ENCODE results near the gene USB1. TPM values are rescaled to one million over a fixed set of nuclear protein-coding genes. Genes with fewer than 3 reads are reported as not detected.
"Not testable (repeated sequence)": the region's sequence is repeated elsewhere in the genome, so short reads cannot be mapped to it uniquely, and the experiment has no call there.

USB1 gene
- total RNA-seq, 3 donors from 2014 or later = 14.5 to 37.0 (median 26.4) TPM

DNA sequence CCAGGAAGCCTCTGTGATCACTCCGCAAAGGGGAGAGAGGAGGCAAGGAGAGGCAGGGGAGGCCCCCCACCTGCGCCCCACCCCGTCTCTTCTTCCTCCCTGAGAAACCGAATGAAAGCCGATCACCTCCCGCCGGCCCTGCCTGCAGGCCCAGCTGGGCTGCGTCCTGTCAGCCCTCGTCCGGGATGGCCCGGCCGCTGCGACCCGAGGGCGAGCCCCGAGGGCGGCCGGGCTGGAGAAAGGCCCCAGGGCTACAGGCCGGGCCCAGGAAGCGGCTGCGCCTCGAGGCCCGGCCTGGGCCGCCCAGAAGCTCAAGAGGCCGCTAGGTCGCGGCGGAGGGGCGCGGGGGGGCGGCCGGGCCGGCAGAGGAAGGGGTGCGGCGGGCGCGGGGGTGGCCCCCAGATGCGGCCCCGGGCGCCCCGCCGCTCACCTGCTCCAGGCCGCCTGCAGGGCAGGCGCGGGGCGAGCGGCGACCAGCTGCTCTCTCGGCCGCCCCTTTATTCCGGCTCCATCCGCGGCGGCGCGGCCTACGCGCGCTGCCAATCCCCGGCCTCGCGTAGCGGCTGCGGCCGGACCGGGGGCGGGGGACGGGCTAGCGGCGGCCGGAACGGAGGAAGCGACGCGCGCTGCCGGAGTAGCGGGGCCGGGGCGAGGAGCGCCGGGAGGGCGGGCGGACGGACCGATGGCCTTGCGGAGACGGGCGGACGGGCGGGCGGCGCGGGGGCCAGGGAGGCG, 1.1 kb upstream of the USB1 start, which contains the start of gene ZNF319:
Gene ZNF319, minus strand, starts transcription at position 702 of the 735 bp plus-strand sequence. CDS start 2,407 bp downstream, outside the sequence.
- H3K4me1 ChIP-seq = no peaks in the 10 kb centered on the region
- peaks cover 5% of the 10 kb centered on the region for H3K36me3 ChIP-seq
- H3K27me3 ChIP-seq = no peaks in the 10 kb centered on the region
- no peaks in the 10 kb centered on the region for H3K9me3 ChIP-seq
- H3K27ac ChIP-seq = peak within 1 kb of the TSS; percentile 83 to 87
- DNase-seq (ENCODE audit: low spot score in 2 of 2) = no peak
- TF ChIP-seq POLR2A (IDR thresholded peaks at IDR 0.05) = no peak
- TF ChIP-seq POLR2AphosphoS5 (IDR thresholded peaks at IDR 0.05) = no peak
- TF ChIP-seq, protein P1, sequence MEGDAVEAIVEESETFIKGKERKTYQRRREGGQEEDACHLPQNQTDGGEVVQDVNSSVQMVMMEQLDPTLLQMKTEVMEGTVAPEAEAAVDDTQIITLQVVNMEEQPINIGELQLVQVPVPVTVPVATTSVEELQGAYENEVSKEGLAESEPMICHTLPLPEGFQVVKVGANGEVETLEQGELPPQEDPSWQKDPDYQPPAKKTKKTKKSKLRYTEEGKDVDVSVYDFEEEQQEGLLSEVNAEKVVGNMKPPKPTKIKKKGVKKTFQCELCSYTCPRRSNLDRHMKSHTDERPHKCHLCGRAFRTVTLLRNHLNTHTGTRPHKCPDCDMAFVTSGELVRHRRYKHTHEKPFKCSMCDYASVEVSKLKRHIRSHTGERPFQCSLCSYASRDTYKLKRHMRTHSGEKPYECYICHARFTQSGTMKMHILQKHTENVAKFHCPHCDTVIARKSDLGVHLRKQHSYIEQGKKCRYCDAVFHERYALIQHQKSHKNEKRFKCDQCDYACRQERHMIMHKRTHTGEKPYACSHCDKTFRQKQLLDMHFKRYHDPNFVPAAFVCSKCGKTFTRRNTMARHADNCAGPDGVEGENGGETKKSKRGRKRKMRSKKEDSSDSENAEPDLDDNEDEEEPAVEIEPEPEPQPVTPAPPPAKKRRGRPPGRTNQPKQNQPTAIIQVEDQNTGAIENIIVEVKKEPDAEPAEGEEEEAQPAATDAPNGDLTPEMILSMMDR (IDR thresholded peaks at IDR 0.05) = no peak
- intact Hi-C loops (cut with DNase I; ENCODE audit: low total_unique reads) = loop anchor here (5.0 kb wide), 1 partner anchor 98 kb away; no protein-coding TSS in a partner anchor
- peak within 1 kb of the TSS; percentile 59 to 77 (median 74) for H3K4me3 ChIP-seq

GRCh38 chr16:58001781-58002415, 691 bp downstream of the USB1 start:
- peaks cover 5% of the 10 kb centered on the region for H3K36me3 ChIP-seq
- no peaks in the 10 kb centered on the region for H3K27me3 ChIP-seq
- no peaks in the 10 kb centered on the region for H3K4me1 ChIP-seq
- no peak for TF ChIP-seq POLR2AphosphoS5 (IDR thresholded peaks at IDR 0.05)
- TF ChIP-seq POLR2A (IDR thresholded peaks at IDR 0.05) = no peak
- TF ChIP-seq, protein P1 (IDR thresholded peaks at IDR 0.05) = no peak
- peak overlapping the region; percentile 59 to 77 (median 74) for H3K4me3 ChIP-seq
- no peak for DNase-seq (ENCODE audit: low spot score in 2 of 2)
- intact Hi-C loops (cut with DNase I; ENCODE audit: low total_unique reads) = loop anchor here (5.0 kb wide), 1 partner anchor 100 kb away; no protein-coding TSS in a partner anchor
- H3K9me3 ChIP-seq = no peaks in the 10 kb centered on the region
- peak overlapping the region; percentile 83 to 87 for H3K27ac ChIP-seq

DNA sequence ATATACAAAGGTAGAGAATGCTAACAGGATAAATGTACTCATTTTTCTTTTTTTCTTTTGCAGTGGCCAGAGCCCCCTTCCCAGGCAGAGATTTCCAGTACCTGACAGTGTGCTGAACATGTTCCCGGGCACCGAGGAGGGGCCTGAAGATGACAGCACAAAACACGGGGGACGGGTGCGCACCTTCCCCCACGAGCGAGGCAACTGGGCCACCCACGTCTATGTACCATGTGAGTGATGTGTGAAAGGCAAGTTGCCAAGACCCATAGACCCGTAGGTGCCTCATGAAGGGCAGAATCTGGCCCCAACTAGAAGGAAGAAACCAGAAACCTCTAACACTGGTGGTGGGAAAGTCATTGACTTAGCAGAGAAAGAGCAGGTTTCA, 1.2 kb downstream of the USB1 start:
- Histone ChIP-seq H3K27me3 (no peaks in the 10 kb centered on the region), H3K27ac (no peak overlapping the region), H3K9me3 (no peaks in the 10 kb centered on the region), H3K4me3 (no peak overlapping the region), H3K36me3 (peaks cover 5% of the 10 kb centered on the region), H3K4me1 (no peaks in the 10 kb centered on the region)
- no peak for DNase-seq (ENCODE audit: low spot score in 2 of 2)
- TF ChIP-seq, protein P1 (IDR thresholded peaks at IDR 0.05) = no peak
- no peak for TF ChIP-seq POLR2AphosphoS5 (IDR thresholded peaks at IDR 0.05)
- no peak for TF ChIP-seq POLR2A (IDR thresholded peaks at IDR 0.05)
- intact Hi-C loops (cut with DNase I; ENCODE audit: low total_unique reads) = loop anchor here (5.0 kb wide), 1 partner anchor 100 kb away; no protein-coding TSS in a partner anchor

DNA sequence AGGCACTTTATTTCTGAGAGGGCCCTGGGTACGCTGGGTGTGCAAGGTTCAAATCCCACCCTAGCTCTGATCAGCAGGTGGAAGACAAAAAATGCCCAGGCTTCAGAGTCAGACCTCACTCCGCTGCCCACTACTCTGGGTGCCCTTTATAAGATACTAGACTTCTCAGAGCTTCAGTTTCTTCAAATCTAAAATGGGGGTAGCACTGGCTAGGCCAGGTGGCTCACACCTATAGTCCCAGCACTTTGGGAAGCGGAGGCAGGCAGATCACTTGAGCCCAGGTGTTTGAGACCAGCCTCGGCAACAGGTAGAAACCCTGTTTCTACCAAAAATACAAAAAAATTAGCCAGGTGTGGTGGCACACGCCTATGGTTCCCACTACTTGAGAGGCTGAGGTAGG, 1.7 kb downstream of the USB1 start:
- Histone ChIP-seq H3K27me3 (no peaks in the 10 kb centered on the region), H3K27ac (no peak overlapping the region), H3K4me3 (no peak overlapping the region), H3K4me1 (no peaks in the 10 kb centered on the region), H3K36me3 (no peaks in the 10 kb centered on the region), H3K9me3 (no peaks in the 10 kb centered on the region)
- no peak for TF ChIP-seq POLR2A (IDR thresholded peaks at IDR 0.05)
- intact Hi-C loops (cut with DNase I; ENCODE audit: low total_unique reads) = loop anchor here (5.0 kb wide), 1 partner anchor 101 kb away; no protein-coding TSS in a partner anchor
- DNase-seq (ENCODE audit: low spot score in 2 of 2) = no peak

GRCh38 chr16:58004736-58005135, 3.5 kb downstream of the USB1 start:
- not testable (repeated sequence) for H3K27ac ChIP-seq; DNase-seq (ENCODE audit: low spot score in 2 of 2); H3K36me3 ChIP-seq; H3K4me3 ChIP-seq; H3K9me3 ChIP-seq; H3K4me1 ChIP-seq; H3K27me3 ChIP-seq
- intact Hi-C loops (cut with DNase I; ENCODE audit: low total_unique reads) = loop anchor here (5.0 kb wide), 1 partner anchor 102 kb away; no protein-coding TSS in a partner anchor

GRCh38 chr16:58009856-58010416, 8.7 kb downstream of the USB1 start:
- no peak overlapping the region for H3K27ac ChIP-seq
- no peaks in the 10 kb centered on the region for H3K27me3 ChIP-seq
- intact Hi-C loops (cut with DNase I; ENCODE audit: low total_unique reads) = no loop called here
- H3K4me1 ChIP-seq = no peaks in the 10 kb centered on the region
- H3K4me3 ChIP-seq = no peak overlapping the region
- H3K36me3 ChIP-seq = no peaks in the 10 kb centered on the region
- H3K9me3 ChIP-seq = no peaks in the 10 kb centered on the region
- no peak for DNase-seq (ENCODE audit: low spot score in 2 of 2)
- TF ChIP-seq POLR2A (IDR thresholded peaks at IDR 0.05) (no peak), POLR2AphosphoS5 (IDR thresholded peaks at IDR 0.05) (no peak)
- TF ChIP-seq, protein P1 (IDR thresholded peaks at IDR 0.05) = no peak

Measured in breast epithelium (tissue), 4 donors.